ENCODE data around the gene CLEC4C.

- TF ChIP-seq ZNF184 (tag by site-specific recombination; IDR thresholded peaks at IDR 0.05): no peak
- no peak for TF ChIP-seq CTCF (tag by site-specific recombination; IDR thresholded peaks at IDR 0.05)
- TF ChIP-seq ZBTB17 (tag by site-specific recombination; IDR thresholded peaks at IDR 0.05): no peak
- no peak for TF ChIP-seq ZNF341 (tag by site-specific recombination; IDR thresholded peaks at IDR 0.05; ENCODE audit: low read depth)
- no peak for TF ChIP-seq ZNF394 (tag by site-specific recombination; IDR thresholded peaks at IDR 0.05; ENCODE audit: borderline replicate concordance)
Measured at GRCh38 chr12:7711133-7711532, 36.0 kb downstream of the CLEC4C start, which contains the start of gene DPPA3.

Measured in HEK293 (cell line).